ENCODE results near the gene GALNT9. TPM values are rescaled to one million over a fixed set of nuclear protein-coding genes. Genes with fewer than 3 reads are reported as not detected.

GALNT9 gene
- total RNA-seq, 1 experiment from 2014 or later: 2.6 TPM

- no peak for TF ChIP-seq EGR1 (IDR thresholded peaks at IDR 0.05; ENCODE audit: low read depth)
- no peak for TF ChIP-seq TCF7L2 (IDR thresholded peaks at IDR 0.05; ENCODE audit: borderline replicate concordance, extremely low read depth, insufficient read depth, insufficient read length)
- TF ChIP-seq CBX3 (IDR thresholded peaks at IDR 0.05; ENCODE audit: low read depth): no peak
- TF ChIP-seq SIN3A (IDR thresholded peaks at IDR 0.05; ENCODE audit: low read depth): no peak
- TF ChIP-seq POLR2AphosphoS5 (IDR thresholded peaks at IDR 0.05; ENCODE audit: low read depth, low read length): no peak
Observed at GRCh38 chr12:132217371-132217770, 112.0 kb downstream of the GALNT9 start (continued).

- Histone ChIP-seq H3K36me3 (ENCODE audit: control insufficient read depth in 1 of 2, insufficient read depth in 2 of 2, low read length in 2 of 2) (no peaks in the 10 kb centered on the region), H2AFZ (ENCODE audit: low read depth, low read length, poor library complexity, severe bottlenecking) (no peak overlapping the region), H3K4me2 (ENCODE audit: low read length) (no peak overlapping the region), H3K9ac (ENCODE audit: low read length) (no peak overlapping the region), H3K27me3 (ENCODE audit: insufficient read depth, low read length) (peaks cover 8% of the 10 kb centered on the region; the same call in 1 of the 2 replicates), H4K20me1 (ENCODE audit: insufficient read depth) (no peaks in the 10 kb centered on the region), H3K79me2 (ENCODE audit: insufficient read depth, low read length) (no peaks in the 10 kb centered on the region), H3K27ac (ENCODE audit: low read depth, low read length) (no peak overlapping the region), H3K9me2 (ENCODE audit: insufficient read depth) (no peaks in the 10 kb centered on the region), H3K9me3 (ENCODE audit: control insufficient read depth in 1 of 2, insufficient read depth in 1 of 2, low read depth in 1 of 2, low read length in 2 of 2) (no peaks in the 10 kb centered on the region), H3K4me1 (ENCODE audit: control insufficient read depth in 1 of 2, insufficient read depth in 2 of 2, low read length in 2 of 2) (peaks cover 0 to 19% of the 10 kb centered on the region in 2 experiments; a peak in 2 of 4 replicates), H3K4me3 (replicated peaks in 1 of 2; ENCODE audit: low read depth in 1 of 2, low read length in 2 of 2) (no peak overlapping the region)
- ChIA-PET RAD21 (ENCODE audit: low non-redundant PET in 1 of 2, low total read pairs in 2 of 2, uncharacterized antibody in 2 of 2, unreplicated experiment in 2 of 2) (no interaction called here), POLR2A (no interaction called here), CTCF (no interaction called here)
- DNase-seq (ENCODE audit: low read depth, low spot score) (no peak), ATAC-seq (no peak)
- TF ChIP-seq TCF7L2 (IDR thresholded peaks at IDR 0.05; ENCODE audit: borderline replicate concordance, extremely low read depth, insufficient read depth, insufficient read length) (no peak), JUND (IDR thresholded peaks at IDR 0.05) (no peak), CEBPB (IDR thresholded peaks at IDR 0.05; ENCODE audit: low read depth) (no peak), YY1 (IDR thresholded peaks at IDR 0.05; ENCODE audit: extremely low read depth, insufficient replicate concordance, low read depth, low read length) (no peak), ZBTB33 (IDR thresholded peaks at IDR 0.05; ENCODE audit: extremely low read depth, insufficient replicate concordance, low read length) (no peak), MAX (IDR thresholded peaks at IDR 0.05) (no peak), SRF (IDR thresholded peaks at IDR 0.05; ENCODE audit: low read depth) (no peak), CTCF (IDR thresholded peaks at IDR 0.05 in 2 of 3, conservative IDR thresholded peaks at IDR 0.05 in 1 of 3; ENCODE audit: borderline replicate concordance in 1 of 3, insufficient read depth in 1 of 3, low read depth in 2 of 3, low read length in 2 of 3) (no peak), RAD21 (IDR thresholded peaks at IDR 0.05; ENCODE audit: low read depth) (no peak), CBX3 (IDR thresholded peaks at IDR 0.05; ENCODE audit: low read depth) (no peak), POLR2A (IDR thresholded peaks at IDR 0.05; ENCODE audit: borderline replicate concordance, extremely low read depth, insufficient read depth, insufficient read length) (no peak)
- BruUV-seq (replicated peaks): no TSS peak
- intact Hi-C loops (cut with micrococcal nuclease): no loop called here
Observed at GRCh38 chr12:132216354-132216987, 112.9 kb downstream of the GALNT9 start.

Data from HCT116 (cell line).